SK-N-MC (cell line): ENCODE results near the gene TMEM242.

Source experiments
- EZH2 ChIP-seq: fragments of 200-600 bp; sonication (generic); IDR thresholded peaks from one replicate; pipeline ENCODE4 v1.6.1; 2017; ENCODE audit warnings: antibody characterized with exemption
- POLR2AphosphoS5 ChIP-seq: IDR thresholded peaks from 2 replicates; pipeline ENCODE4 v1.6.1; 2012; ENCODE audit warnings: mild to moderate bottlenecking, low read depth, low read length, borderline replicate concordance

DNA sequence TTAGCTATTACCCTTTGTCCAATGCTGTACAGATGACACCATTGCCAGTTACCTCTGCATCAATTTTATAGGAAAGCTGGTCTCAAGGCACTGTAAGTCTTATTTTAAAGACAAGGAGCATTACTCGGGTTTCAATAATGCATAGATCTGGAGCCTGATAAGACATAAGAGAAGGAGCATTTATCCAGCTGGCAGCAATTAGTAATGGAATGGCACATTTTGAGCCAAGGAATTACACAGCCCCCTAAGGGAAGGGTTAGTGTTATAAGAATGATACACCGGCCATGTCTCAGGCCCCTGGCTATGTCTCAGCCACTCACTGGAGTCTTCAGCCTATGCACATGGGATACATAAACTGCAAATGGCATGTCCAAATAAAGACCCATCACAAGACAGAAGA is 23.1 kb upstream of the TMEM242 start:
- TF ChIP-seq POLR2AphosphoS5 (no peak), EZH2 (no peak)
